ENCODE results near the gene KLF15. TPM values are rescaled to one million over a fixed set of nuclear protein-coding genes. Genes with fewer than 3 reads are reported as not detected.

KLF15 gene
- total and polyA plus RNA-seq, 2 of the 4 experiments (the other 2 are of a cell fraction), result 0.18 to 0.24 TPM

GRCh38 chr3:126367316-126367805, 10.2 kb upstream of the KLF15 start:
- H3K79me1 ChIP-seq (ENCODE audit: low read depth in 1 of 2, low read length in 2 of 2), result no peaks in the 10 kb centered on the region
- ATAC-seq (ENCODE audit: low read depth) (no peak), DNase-seq (no peak)
- H3K27ac ChIP-seq (ENCODE audit: insufficient read depth, low read length), result no peak overlapping the region
- WGBS, 2 experiments (ENCODE audit: extremely low coverage in 2 of 2, insufficient read length in 1 of 2), result 100% methylated on average over 1 of the region's 6 CpGs; no CpG with 5 or more reads in 1 of the 2 experiments
- no peak overlapping the region for H3K9ac ChIP-seq (ENCODE audit: low read depth, low read length)
- CTCF ChIA-PET, result interaction anchor here (0.5 kb wide), 1 partner anchor 13 kb away, joined by 3 read pairs; no protein-coding TSS in a partner anchor
- no peak overlapping the region for H2AK5ac ChIP-seq (ENCODE audit: low read depth, low read length)
- intact Hi-C loops (cut with micrococcal nuclease), result no loop called here
- no peak overlapping the region for H2AK9ac ChIP-seq (replicated peaks; ENCODE audit: low read depth, low read length, poor library complexity)
- H3K14ac ChIP-seq (replicated peaks; ENCODE audit: low read depth, low read length), result no peak overlapping the region
- dilution Hi-C loops (cut with HindIII; ENCODE audit: low sequenced_read_pairs, unreplicated experiment), result no loop called here
- H3K4me2 ChIP-seq (ENCODE audit: low read depth, low read length), result no peak overlapping the region
- no peak overlapping the region for H2BK5ac ChIP-seq (ENCODE audit: low read depth, low read length, poor library complexity, severe bottlenecking)
- no peaks in the 10 kb centered on the region for H3K4me1 ChIP-seq (ENCODE audit: control insufficient read depth, insufficient read depth, low read length)
- H3K9me3 ChIP-seq (ENCODE audit: control insufficient read depth, insufficient read depth, low read length), result no peaks in the 10 kb centered on the region
- no peak overlapping the region for H2AFZ ChIP-seq (replicated peaks; ENCODE audit: low read length, poor library complexity)
- H4K5ac ChIP-seq (ENCODE audit: low read depth, low read length), result no peak overlapping the region
- no peak overlapping the region for H2BK120ac ChIP-seq (ENCODE audit: low read depth, low read length)
- H2BK20ac ChIP-seq (ENCODE audit: low read depth, low read length), result no peak overlapping the region
- no peak overlapping the region for H4K91ac ChIP-seq (ENCODE audit: insufficient read depth, low read depth, low read length)
- no peaks in the 10 kb centered on the region for H4K20me1 ChIP-seq (ENCODE audit: insufficient read depth, low read length)
- no peak overlapping the region for H3K18ac ChIP-seq (ENCODE audit: low read depth, low read length)
- in situ Hi-C loops (cut with MboI; ENCODE audit: low sequenced_read_pairs), result no loop called here
- H3K36me3 ChIP-seq (ENCODE audit: control insufficient read depth, insufficient read depth, low read length), result no peaks in the 10 kb centered on the region
- no peak overlapping the region for H4K8ac ChIP-seq (ENCODE audit: low read depth in 2 of 2, low read length in 2 of 2)
- POLR2A ChIA-PET (ENCODE audit: unreplicated experiment), result no interaction called here
- no peak overlapping the region for H3K4ac ChIP-seq (ENCODE audit: low read depth, low read length)
- H3K27me3 ChIP-seq (ENCODE audit: control insufficient read depth, insufficient read depth, low read length), result peaks cover 26% of the 10 kb centered on the region
- no peak overlapping the region for H3K23ac ChIP-seq (ENCODE audit: low read depth, low read length)
- no peak overlapping the region for H2BK15ac ChIP-seq (ENCODE audit: low read depth, low read length)
- H3K4me3 ChIP-seq (ENCODE audit: insufficient read depth, low read depth, low read length), result no peak overlapping the region
- no peak overlapping the region for H3K56ac ChIP-seq (ENCODE audit: extremely low read depth, insufficient read depth, low read length)
- BruUV-seq (replicated peaks), result no TSS peak
- no peaks in the 10 kb centered on the region for H3K9me1 ChIP-seq (ENCODE audit: insufficient read depth, low read length)
- TF ChIP-seq BHLHE40 (IDR thresholded peaks at IDR 0.05; ENCODE audit: low read depth, low read length), result no peak
